Bronchial epithelial cell (primary cell): ENCODE measurements around the gene TMEM183A. TPM values are rescaled to one million over a fixed set of nuclear protein-coding genes. Genes with fewer than 3 reads are reported as not detected.

ENCODE experiments used
- DNase-seq: peaks from one replicate; pipeline ENCODE4 v3.0.0-alpha.2; 2010; ENCODE audit warnings: low read depth
- FAIRE-seq: peaks from 2 replicates; lab custom pipeline; 2011; peaks lifted over from hg19 to GRCh38; lab: Jason Lieb, UNC
- H3K27me3 ChIP-seq: 2 replicates; pipeline ENCODE4 v1.5.1; 2011; ENCODE audit warnings: low read length; ENCODE audit not compliant: control insufficient read depth, insufficient read depth
- H3K36me3 ChIP-seq: 2 replicates; pipeline ENCODE4 v1.5.1; 2011; ENCODE audit warnings: low read length; ENCODE audit not compliant: control insufficient read depth, insufficient read depth
- H3K4me3 ChIP-seq: 2 replicates; pipeline ENCODE4 v1.5.1; 2011; ENCODE audit warnings: mild to moderate bottlenecking, low read depth, low read length, control low read depth
- CTCF ChIP-seq: IDR thresholded peaks from 2 replicates; pipeline ENCODE4 v1.5.1; 2011; ENCODE audit warnings: mild to moderate bottlenecking, moderate library complexity, low read length, control low read depth, inconsistent platforms; ENCODE audit not compliant: insufficient read depth, severe bottlenecking
- total RNA-seq: library from RNA; depleted of rRNA; stranded (reverse); fragments of >200 nt; gene quantifications from 2 replicates; pipeline ENCODE4 v1.2.1, GENCODE V29; 2014

Gene TMEM183A
- total RNA-seq, 1 donor from 2014 or later, result 126 TPM

GRCh38 chr1:203040513-203041275 is 33.5 kb downstream of the TMEM183A start:
- H3K36me3 ChIP-seq, result peaks cover 7% of the 10 kb centered on the region
- FAIRE-seq (peak; percentile 87), DNase-seq (peak; percentile 20)
- TF ChIP-seq CTCF, result no peak
- no peak overlapping the region for H3K4me3 ChIP-seq
- no peaks in the 10 kb centered on the region for H3K27me3 ChIP-seq

GRCh38 chr1:203041351-203041932 is 34.3 kb downstream of the TMEM183A start:
- Histone ChIP-seq H3K4me3 (no peak overlapping the region), H3K36me3 (peaks cover 7% of the 10 kb centered on the region), H3K27me3 (no peaks in the 10 kb centered on the region)
- TF ChIP-seq CTCF, result no peak
- DNase-seq, result peak; percentile 31
- FAIRE-seq, result no peak

GRCh38 chr1:203043830-203044545 is 36.8 kb downstream of the TMEM183A start:
- Histone ChIP-seq H3K27me3 (no peaks in the 10 kb centered on the region), H3K36me3 (peaks cover 7% of the 10 kb centered on the region), H3K4me3 (no peak overlapping the region)
- DNase-seq, result no peak
- FAIRE-seq, result no peak
- TF ChIP-seq CTCF, result no peak

- FAIRE-seq (peak; percentile 40), DNase-seq (no peak)
- no peak overlapping the region for H3K4me3 ChIP-seq
- H3K27me3 ChIP-seq, result no peaks in the 10 kb centered on the region
- peaks cover 9% of the 10 kb centered on the region for H3K36me3 ChIP-seq
- no peak for TF ChIP-seq CTCF
Measured at GRCh38 chr1:203044546-203045250, 37.5 kb downstream of the TMEM183A start.

GRCh38 chr1:203045336-203045735 is 38.2 kb downstream of the TMEM183A start:
- FAIRE-seq (no peak), DNase-seq (no peak)
- no peak for TF ChIP-seq CTCF
- Histone ChIP-seq H3K4me3 (no peak overlapping the region), H3K36me3 (peaks cover 10% of the 10 kb centered on the region), H3K27me3 (no peaks in the 10 kb centered on the region)
